Right lobe of liver (tissue), 6 donors: ENCODE data around the gene NRP2. TPM values are rescaled to one million over a fixed set of nuclear protein-coding genes. Genes with fewer than 3 reads are reported as not detected.
A peak's percentile ranks its signal among the peaks of the same experiment; 100 is the strongest.

Source experiments
- ATAC-seq, 4 donors: fragments of 200-7000 bp; cut with Tn5 transposase; one replicate each; pipeline ENCODE4 v1.9.1; 2020; ENCODE audit warnings: mild to moderate bottlenecking in 4 of 4, moderate library complexity in 4 of 4
- DNase-seq, 3 donors: peaks; one replicate each; pipeline ENCODE4 v3.0.0-alpha.2; 2020
- H3K27ac ChIP-seq, 3 donors: fragments of 200-600 bp; one replicate each; pipeline ENCODE4 v1.8.0; 2022
- H3K27me3 ChIP-seq, 2 donors: fragments of 200-600 bp; one replicate each; pipeline ENCODE4 v1.8.0; 2022
- H3K36me3 ChIP-seq, 4 donors: fragments of 200-600 bp; sonication (generic) in 1 of 4; one replicate each; pipeline versions ENCODE4 v1.5.1 to v1.8.0; 2017 to 2022; ENCODE audit warnings: control low read depth in 1 of 4
- H3K4me1 ChIP-seq, 4 donors: fragments of 200-600 bp; sonication (generic) in 1 of 4; one replicate each; pipeline versions ENCODE4 v1.5.1 to v1.8.0; 2017 to 2022; ENCODE audit warnings: control low read depth in 1 of 4
- H3K4me3 ChIP-seq, 3 donors: fragments of 200-600 bp; one replicate each; pipeline ENCODE4 v1.8.0; 2022
- H3K9me3 ChIP-seq, 4 donors: fragments of 200-600 bp; sonication (generic) in 1 of 4; one replicate each; pipeline versions ENCODE4 v1.5.1 to v1.8.0; 2017 to 2022; ENCODE audit warnings: control low read depth in 1 of 4
- POLR2A ChIP-seq: fragments of 450-650 bp; IDR thresholded peaks from one replicate; pipeline ENCODE4 v1.6.1; 2017; ENCODE audit warnings: antibody characterized with exemption, mild to moderate bottlenecking
- WGBS: methylation state at CpG from one replicate; pipeline ENCODE4 v1.1.6; 2018; ENCODE audit warnings: low coverage, low lambda C conversion rate; ENCODE audit not compliant: insufficient coverage; ENCODE audit errors: missing lambda C conversion rate; 5-methylcytosine and 5-hydroxymethylcytosine counted together
- intact Hi-C, 2 donors: fragments of 100-400 bp; cut with DNase I; formaldehyde crosslinking; loops; one replicate each; pipeline versions ENCODE4 v1.11.2 to v1.14.1; 2022
- long read RNA-seq: library from polyadenylated mRNA; unstranded; transcript quantifications from one replicate; pipeline ENCODE4 v2.0.0, GENCODE V29; 2019
- total RNA-seq, 6 experiments: library from RNA; depleted of rRNA in 2 of 6; stranded (reverse); fragments of >200 nt in 2 of 6; fragmentation: NEBNext Ultra II Directional in 3 of 6; extraction: Animal tissue kit (Norgen Biotek cat#: 25700) in 3 of 6; gene quantifications; one replicate each; pipeline versions ENCODE4 v1.1.0 to v1.2.4, GENCODE V29; 2016 to 2023
- TF ChIP-seq, protein P1 (sequence below), 4 donors: fragments of 200-600 bp in 3 of 4; fragments of 450-650 bp in 1 of 4; IDR thresholded peaks; one replicate each; pipeline versions ENCODE4 v1.5.1 to v1.8.0; 2016 to 2022; ENCODE audit warnings: antibody characterized with exemption in 4 of 4, mild to moderate bottlenecking in 2 of 4
- donor health status: DM: no; HTN: yes; CAD: no.
- donor health status: DM: no; HTN: no; CAD: no.
- donor health status: DM: no; HTN: no; CAD: no.
- donor health status: DM: no; HTN: yes; CAD: no.
- donor health status: DM: no; HTN: yes; CAD: no.

Gene NRP2, protein sequence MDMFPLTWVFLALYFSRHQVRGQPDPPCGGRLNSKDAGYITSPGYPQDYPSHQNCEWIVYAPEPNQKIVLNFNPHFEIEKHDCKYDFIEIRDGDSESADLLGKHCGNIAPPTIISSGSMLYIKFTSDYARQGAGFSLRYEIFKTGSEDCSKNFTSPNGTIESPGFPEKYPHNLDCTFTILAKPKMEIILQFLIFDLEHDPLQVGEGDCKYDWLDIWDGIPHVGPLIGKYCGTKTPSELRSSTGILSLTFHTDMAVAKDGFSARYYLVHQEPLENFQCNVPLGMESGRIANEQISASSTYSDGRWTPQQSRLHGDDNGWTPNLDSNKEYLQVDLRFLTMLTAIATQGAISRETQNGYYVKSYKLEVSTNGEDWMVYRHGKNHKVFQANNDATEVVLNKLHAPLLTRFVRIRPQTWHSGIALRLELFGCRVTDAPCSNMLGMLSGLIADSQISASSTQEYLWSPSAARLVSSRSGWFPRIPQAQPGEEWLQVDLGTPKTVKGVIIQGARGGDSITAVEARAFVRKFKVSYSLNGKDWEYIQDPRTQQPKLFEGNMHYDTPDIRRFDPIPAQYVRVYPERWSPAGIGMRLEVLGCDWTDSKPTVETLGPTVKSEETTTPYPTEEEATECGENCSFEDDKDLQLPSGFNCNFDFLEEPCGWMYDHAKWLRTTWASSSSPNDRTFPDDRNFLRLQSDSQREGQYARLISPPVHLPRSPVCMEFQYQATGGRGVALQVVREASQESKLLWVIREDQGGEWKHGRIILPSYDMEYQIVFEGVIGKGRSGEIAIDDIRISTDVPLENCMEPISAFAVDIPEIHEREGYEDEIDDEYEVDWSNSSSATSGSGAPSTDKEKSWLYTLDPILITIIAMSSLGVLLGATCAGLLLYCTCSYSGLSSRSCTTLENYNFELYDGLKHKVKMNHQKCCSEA
- 10 to 100 TPM in 3 of 6 experiments, 1 to 10 TPM in 3; 5.5 to 23.7 (median 8.6) TPM for total RNA-seq
- long read RNA-seq, partial matches to known transcripts, result 1 of 3 reads
- long read RNA-seq, other reads (novel, unspliced or antisense), result 1 of 3 reads

DNA sequence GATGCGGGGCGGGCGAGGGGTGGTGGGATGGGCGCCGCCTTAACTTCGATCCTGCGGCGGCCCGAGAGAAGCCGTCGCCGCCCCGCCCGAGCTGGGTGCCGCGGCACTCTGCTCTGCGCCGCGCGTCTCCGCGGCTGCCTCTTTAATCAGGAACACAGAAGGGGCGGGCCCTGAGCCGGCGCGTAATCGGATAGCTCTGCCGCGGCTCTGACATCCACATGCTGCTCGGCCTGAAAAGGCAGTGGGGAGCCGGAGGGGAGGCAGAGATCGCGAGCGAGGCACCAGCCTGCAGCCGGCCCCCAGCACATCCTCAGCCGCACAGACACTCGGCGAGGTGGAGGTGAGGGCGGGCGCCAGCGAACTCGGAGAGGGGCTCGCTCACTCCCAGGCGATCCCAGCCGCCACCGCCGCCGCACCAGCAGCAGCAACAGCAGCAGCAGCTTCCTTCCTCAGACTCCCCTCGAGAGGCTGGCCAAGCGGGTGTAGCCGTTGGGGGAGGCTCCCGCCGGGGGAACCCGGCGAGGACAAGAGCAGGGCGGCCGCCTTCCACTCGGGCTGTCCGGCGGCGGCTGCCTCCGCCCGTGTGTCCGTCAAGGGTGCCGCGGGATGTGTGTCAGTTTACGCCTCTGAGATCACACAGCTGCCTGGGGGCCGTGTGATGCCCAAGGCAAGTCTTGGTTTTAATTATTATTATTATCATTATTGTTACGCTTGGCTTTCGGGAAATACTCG, at the start of gene NRP2:
NRP2 (plus strand) TSS at position 263 of the 732 bp plus-strand sequence. CDS start 790 bp downstream, outside the sequence.
- Histone ChIP-seq H3K27me3 (peaks cover 0 to 8% of the 10 kb centered on the region in 2 donors), H3K4me3 (peak within 1 kb of the TSS; percentile 51 to 56 (median 52)), H3K27ac (peak within 1 kb of the TSS; percentile 47 to 86 (median 62)), H3K9me3 (no peaks in the 10 kb centered on the region), H3K36me3 (no peaks in the 10 kb centered on the region), H3K4me1 (peaks cover 0 to 25% (median 2%) of the 10 kb centered on the region in 4 donors)
- ATAC-seq (peak; percentile 74 to 83 (median 80)), DNase-seq (peak; percentile 70 to 86 (median 80))
- 1% methylated on average over 16 of the region's 71 CpGs for WGBS
- intact Hi-C loops, result no loop called here
- TF ChIP-seq, protein P1, sequence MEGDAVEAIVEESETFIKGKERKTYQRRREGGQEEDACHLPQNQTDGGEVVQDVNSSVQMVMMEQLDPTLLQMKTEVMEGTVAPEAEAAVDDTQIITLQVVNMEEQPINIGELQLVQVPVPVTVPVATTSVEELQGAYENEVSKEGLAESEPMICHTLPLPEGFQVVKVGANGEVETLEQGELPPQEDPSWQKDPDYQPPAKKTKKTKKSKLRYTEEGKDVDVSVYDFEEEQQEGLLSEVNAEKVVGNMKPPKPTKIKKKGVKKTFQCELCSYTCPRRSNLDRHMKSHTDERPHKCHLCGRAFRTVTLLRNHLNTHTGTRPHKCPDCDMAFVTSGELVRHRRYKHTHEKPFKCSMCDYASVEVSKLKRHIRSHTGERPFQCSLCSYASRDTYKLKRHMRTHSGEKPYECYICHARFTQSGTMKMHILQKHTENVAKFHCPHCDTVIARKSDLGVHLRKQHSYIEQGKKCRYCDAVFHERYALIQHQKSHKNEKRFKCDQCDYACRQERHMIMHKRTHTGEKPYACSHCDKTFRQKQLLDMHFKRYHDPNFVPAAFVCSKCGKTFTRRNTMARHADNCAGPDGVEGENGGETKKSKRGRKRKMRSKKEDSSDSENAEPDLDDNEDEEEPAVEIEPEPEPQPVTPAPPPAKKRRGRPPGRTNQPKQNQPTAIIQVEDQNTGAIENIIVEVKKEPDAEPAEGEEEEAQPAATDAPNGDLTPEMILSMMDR (IDR thresholded peaks at IDR 0.05), result no peak
- peak; percentile 86 for TF ChIP-seq POLR2A

DNA sequence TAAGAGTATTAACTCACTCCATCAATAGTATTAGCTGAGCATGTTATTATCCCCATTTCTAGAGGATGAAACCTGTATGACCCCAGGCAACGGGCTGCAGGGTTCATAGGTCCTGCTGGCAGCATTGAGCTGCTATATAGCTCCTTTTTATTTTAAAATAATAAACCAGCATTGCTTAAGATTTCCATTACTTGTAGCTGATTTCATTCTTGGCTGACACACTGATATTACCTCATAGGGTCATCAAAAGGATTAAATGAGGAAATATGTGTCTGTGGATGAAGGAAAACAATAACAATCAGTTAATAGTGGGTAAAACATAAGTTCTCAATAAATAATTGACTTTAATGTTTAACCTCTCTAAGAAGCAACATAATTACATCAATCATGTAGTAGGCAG, 48.3 kb upstream of the NRP2 start:
- H3K27me3 ChIP-seq, result no peaks in the 10 kb centered on the region
- 38% methylated on average over 1 of the region's 1 CpG for WGBS
- intact Hi-C loops, result no loop called here
- H3K9me3 ChIP-seq, result no peaks in the 10 kb centered on the region
- TF ChIP-seq POLR2A, result no peak
- TF ChIP-seq, protein P1 (IDR thresholded peaks at IDR 0.05), result no peak
- no peak overlapping the region for H3K27ac ChIP-seq
- ATAC-seq (no peak), DNase-seq (no peak)
- no peak overlapping the region for H3K4me3 ChIP-seq
- H3K36me3 ChIP-seq, result no peaks in the 10 kb centered on the region
- no peaks in the 10 kb centered on the region for H3K4me1 ChIP-seq

DNA sequence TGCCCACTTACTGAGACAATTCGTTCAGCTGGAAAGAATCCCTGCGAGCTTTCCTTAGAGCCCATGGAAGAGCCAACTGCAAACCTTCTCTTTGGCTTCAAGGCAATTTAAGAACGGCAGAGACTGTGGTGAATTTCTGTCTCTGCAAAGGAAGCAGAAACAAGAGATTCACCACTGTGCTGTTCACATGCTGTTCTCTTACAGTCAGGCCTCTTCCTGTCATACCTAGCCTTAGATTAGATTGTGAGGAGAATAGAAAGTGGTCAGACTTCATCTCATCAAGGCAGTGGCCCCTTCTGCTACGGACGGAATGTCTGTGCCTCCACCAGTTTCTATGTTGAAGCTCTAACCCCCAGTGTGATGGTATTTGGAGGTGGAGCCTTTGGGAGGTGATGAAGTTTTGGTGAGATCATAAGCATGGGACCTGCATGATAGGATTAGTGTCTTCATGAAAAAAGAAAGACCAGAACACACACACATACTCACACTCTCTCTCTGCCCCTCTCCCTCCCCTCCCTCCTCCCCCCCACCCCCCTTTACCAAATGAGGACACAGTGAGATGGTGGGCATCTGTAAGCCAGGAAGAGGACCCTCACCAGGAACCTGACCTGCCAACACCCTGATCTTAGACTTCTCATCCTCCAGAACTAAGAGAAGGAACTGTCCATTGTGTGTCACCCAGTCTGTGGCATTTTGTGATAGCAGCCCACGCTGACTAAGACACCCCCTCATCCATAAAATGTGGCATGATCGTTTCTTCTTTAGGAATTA, 45.6 kb upstream of the NRP2 start:
- no peak for TF ChIP-seq POLR2A
- TF ChIP-seq, protein P1 (IDR thresholded peaks at IDR 0.05), result no peak
- no peaks in the 10 kb centered on the region for H3K36me3 ChIP-seq
- H3K4me1 ChIP-seq, result no peaks in the 10 kb centered on the region
- ATAC-seq (peak in 1 of 4 donors; percentile 29), DNase-seq (no peak)
- no peaks in the 10 kb centered on the region for H3K27me3 ChIP-seq
- intact Hi-C loops, result no loop called here
- peaks cover 0 to 4% (median 0%) of the 10 kb centered on the region in 4 donors for H3K9me3 ChIP-seq
- 35% methylated on average over 5 of the region's 7 CpGs for WGBS
- no peak overlapping the region for H3K27ac ChIP-seq
- H3K4me3 ChIP-seq, result no peak overlapping the region

DNA sequence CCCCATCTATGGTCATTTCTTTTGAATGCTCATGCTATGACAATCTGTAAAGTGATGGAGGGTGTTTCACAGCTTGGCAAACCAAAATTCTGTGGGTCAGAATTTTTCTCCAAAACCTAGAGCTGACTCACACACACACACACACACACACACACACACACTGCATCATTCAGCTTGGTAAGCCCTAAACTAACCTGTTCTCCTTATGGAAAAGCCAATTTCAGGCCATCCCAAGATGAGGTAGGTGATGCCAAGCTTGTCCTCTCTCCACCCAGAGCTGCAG, 45.0 kb upstream of the NRP2 start:
- DNase-seq (no peak), ATAC-seq (no peak)
- Histone ChIP-seq H3K36me3 (no peaks in the 10 kb centered on the region), H3K9me3 (peaks cover 0 to 4% (median 0%) of the 10 kb centered on the region in 4 donors), H3K4me1 (no peaks in the 10 kb centered on the region), H3K4me3 (no peak overlapping the region), H3K27me3 (no peaks in the 10 kb centered on the region), H3K27ac (no peak overlapping the region)
- intact Hi-C loops, result no loop called here
- no peak for TF ChIP-seq POLR2A
- TF ChIP-seq, protein P1 (IDR thresholded peaks at IDR 0.05), result no peak
